Pericardium fibroblast (primary cell): ENCODE results near the gene RERE. TPM values are rescaled to one million over a fixed set of nuclear protein-coding genes. Genes with fewer than 3 reads are reported as not detected.

Experiments used
- total RNA-seq: library from RNA; depleted of rRNA; stranded (reverse); fragments of >200 nt; gene quantifications from 2 replicates; pipeline ENCODE4 v1.2.3, GENCODE V29; 2015

Gene RERE
- total RNA-seq, result 18.4 and 20.0 TPM in 2 replicates

DNA sequence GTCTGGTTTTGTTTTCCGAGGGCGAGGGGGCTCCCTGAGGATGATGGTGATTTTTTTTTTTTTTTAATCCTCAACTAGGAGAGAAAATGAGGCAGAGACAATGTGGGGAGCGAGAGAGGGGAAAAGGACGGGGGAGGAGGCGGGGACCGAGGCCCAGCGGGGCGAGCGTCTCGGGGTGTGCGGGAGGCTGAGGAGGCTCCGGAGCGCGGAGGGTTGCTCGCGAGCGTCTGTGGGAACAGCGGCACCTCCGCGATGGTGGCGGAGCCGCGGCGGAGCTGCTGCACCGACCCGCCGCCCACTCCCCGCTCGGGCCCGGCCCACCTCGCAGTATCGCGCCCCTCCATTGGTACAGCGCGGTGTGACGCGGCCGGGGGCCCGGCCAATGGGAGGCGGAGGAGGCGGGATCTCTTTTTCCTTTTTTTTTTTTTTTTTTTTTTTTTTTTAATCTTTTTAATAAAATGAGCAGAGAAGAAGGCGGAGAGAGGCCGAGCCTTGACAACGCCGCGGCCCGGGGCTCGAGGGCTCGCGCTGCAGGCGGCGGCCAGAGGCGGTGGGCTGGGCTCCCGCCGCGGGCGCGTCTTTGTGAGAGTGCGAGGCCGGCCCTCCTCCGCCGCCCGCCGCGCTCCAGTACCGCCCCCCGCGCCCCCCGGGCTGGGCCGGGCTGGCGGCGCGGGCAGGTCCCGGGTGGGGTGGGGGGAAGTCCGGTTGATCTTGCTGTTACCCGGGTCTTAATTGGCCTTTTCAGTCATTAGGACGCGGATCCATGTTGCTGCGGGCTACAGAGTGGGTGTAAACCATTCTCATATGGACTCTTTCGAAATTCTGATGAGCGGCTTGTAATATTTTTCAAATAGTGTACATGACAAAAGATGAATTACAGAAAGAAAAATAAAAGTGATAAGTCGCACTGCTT lies at the start of gene RERE:
RERE (minus strand) TSS at position 229 of the 913 bp plus-strand sequence.

DNA sequence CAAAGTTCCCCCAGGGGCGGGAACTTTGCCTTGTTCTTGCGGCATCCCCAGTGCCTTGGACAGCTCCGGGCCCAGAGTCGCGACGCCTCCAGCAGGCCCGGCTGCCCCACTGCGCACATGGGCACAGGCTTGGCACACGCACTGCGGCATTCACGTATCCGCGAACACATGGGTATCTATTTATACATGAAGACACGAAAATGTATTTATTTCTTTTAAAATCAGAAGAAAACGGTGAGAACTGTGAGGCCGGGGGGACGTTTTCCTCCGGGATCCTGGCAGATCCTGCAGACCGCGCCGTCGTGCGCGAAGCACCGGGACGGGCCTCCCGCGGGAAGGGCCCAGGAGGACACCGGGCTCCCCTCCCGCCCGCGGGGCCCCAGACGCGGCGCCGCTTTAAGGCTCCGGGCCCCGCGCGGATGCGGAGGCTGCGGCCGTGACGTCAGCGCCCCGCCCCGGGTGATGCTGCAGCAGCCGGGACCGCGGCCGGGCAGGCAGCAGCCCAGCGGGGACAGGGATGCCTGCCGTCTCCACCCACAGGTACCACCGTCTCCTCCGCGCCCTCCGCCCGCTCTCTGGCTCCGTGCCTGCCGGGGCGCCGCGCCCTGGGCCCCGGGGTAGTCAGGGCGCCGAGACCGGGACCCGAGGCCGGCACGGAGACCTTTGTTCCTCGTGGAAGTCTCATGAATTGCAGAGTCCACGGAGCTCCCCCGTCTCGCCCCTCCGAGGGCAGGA lies 499.6 kb downstream of the RERE start, which contains the start of gene SLC45A1:
SLC45A1 (plus strand) TSS at position 468 of the 735 bp plus-strand sequence. CDS start 6,216 bp downstream, outside the sequence.

Other genes starting within 250 kb of the RERE start
- 925 and 2,028 TPM in 2 replicates for gene ENO1, start 61.0 kb upstream of the RERE start, total RNA-seq
- not detected in 2 replicates for gene CA6, start 128.2 kb upstream of the RERE start, total RNA-seq
- gene SLC2A7, start 208.8 kb upstream of the RERE start, total RNA-seq, result not detected in 2 replicates